ENCODE data around the gene SCUBE3.

SCUBE3 gene

GRCh38 chr6:35213824-35214756 is at the start of gene SCUBE3:
Gene SCUBE3, plus strand, starts transcription at chr6:35213956. Its CDS starts 463 bp downstream, at chr6:35214419.
- no peak for DNase-seq (ENCODE audit: low read depth in 2 of 3, low spot score in 2 of 3)

- no peak for DNase-seq (ENCODE audit: low read depth in 2 of 3, low spot score in 2 of 3)
Observed at GRCh38 chr6:35164277-35164676, 49.5 kb upstream of the SCUBE3 start.

GRCh38 chr6:35164868-35165267 is 48.9 kb upstream of the SCUBE3 start:
- no peak for DNase-seq (ENCODE audit: low read depth in 2 of 3, low spot score in 2 of 3)

- DNase-seq (ENCODE audit: low read depth in 2 of 3, low spot score in 2 of 3), result no peak
Observed at GRCh38 chr6:35165630-35166071, 48.1 kb upstream of the SCUBE3 start.

GRCh38 chr6:35166116-35166515 is 47.6 kb upstream of the SCUBE3 start:
- DNase-seq (ENCODE audit: low read depth in 2 of 3, low spot score in 2 of 3), result no peak

GRCh38 chr6:35166520-35166919 is 47.2 kb upstream of the SCUBE3 start:
- DNase-seq (ENCODE audit: low read depth in 2 of 3, low spot score in 2 of 3), result no peak

- DNase-seq (ENCODE audit: low read depth in 2 of 3, low spot score in 2 of 3), result no peak
Observed at GRCh38 chr6:35167505-35167904, 46.3 kb upstream of the SCUBE3 start.

- no peak for DNase-seq (ENCODE audit: low read depth in 2 of 3, low spot score in 2 of 3)
Observed at GRCh38 chr6:35168461-35168861, 45.3 kb upstream of the SCUBE3 start.

- DNase-seq (ENCODE audit: low read depth in 2 of 3, low spot score in 2 of 3), result no peak
Observed at GRCh38 chr6:35170166-35170565, 43.6 kb upstream of the SCUBE3 start.

GRCh38 chr6:35170891-35171290 is 42.9 kb upstream of the SCUBE3 start:
- no peak for DNase-seq (ENCODE audit: low read depth in 2 of 3, low spot score in 2 of 3)

- DNase-seq (ENCODE audit: low read depth in 2 of 3, low spot score in 2 of 3), result no peak
Observed at GRCh38 chr6:35173044-35173426, 40.7 kb upstream of the SCUBE3 start.

- DNase-seq (ENCODE audit: low read depth in 2 of 3, low spot score in 2 of 3), result no peak
Observed at GRCh38 chr6:35173427-35174087, 40.2 kb upstream of the SCUBE3 start.

- no peak for DNase-seq (ENCODE audit: low read depth in 2 of 3, low spot score in 2 of 3)
Observed at GRCh38 chr6:35174088-35174434, 39.7 kb upstream of the SCUBE3 start.

- no peak for DNase-seq (ENCODE audit: low read depth in 2 of 3, low spot score in 2 of 3)
Observed at GRCh38 chr6:35174501-35174900, 39.3 kb upstream of the SCUBE3 start.

- no peak for DNase-seq (ENCODE audit: low read depth in 2 of 3, low spot score in 2 of 3)
Observed at GRCh38 chr6:35176301-35177024, 37.3 kb upstream of the SCUBE3 start.

GRCh38 chr6:35177157-35177556 is 36.6 kb upstream of the SCUBE3 start:
- DNase-seq (ENCODE audit: low read depth in 2 of 3, low spot score in 2 of 3), result no peak

- DNase-seq (ENCODE audit: low read depth in 2 of 3, low spot score in 2 of 3), result no peak
Observed at GRCh38 chr6:35177596-35177995, 36.2 kb upstream of the SCUBE3 start.

- no peak for DNase-seq (ENCODE audit: low read depth in 2 of 3, low spot score in 2 of 3)
Observed at GRCh38 chr6:35178012-35178411, 35.7 kb upstream of the SCUBE3 start.

GRCh38 chr6:35178932-35179832 is 34.6 kb upstream of the SCUBE3 start:
- no peak for DNase-seq (ENCODE audit: low read depth in 2 of 3, low spot score in 2 of 3)

- no peak for DNase-seq (ENCODE audit: low read depth in 2 of 3, low spot score in 2 of 3)
Observed at GRCh38 chr6:35179901-35180535, 33.7 kb upstream of the SCUBE3 start.
